ENCODE results near the gene TBC1D9B. TPM values are rescaled to one million over a fixed set of nuclear protein-coding genes. Genes with fewer than 3 reads are reported as not detected.

TBC1D9B gene
- total and polyA plus RNA-seq, 2 of the 13 experiments (the other 11 are each of a cell fraction or from before 2014, with no cell fraction given), result 35.0 to 50.0 TPM

DNA sequence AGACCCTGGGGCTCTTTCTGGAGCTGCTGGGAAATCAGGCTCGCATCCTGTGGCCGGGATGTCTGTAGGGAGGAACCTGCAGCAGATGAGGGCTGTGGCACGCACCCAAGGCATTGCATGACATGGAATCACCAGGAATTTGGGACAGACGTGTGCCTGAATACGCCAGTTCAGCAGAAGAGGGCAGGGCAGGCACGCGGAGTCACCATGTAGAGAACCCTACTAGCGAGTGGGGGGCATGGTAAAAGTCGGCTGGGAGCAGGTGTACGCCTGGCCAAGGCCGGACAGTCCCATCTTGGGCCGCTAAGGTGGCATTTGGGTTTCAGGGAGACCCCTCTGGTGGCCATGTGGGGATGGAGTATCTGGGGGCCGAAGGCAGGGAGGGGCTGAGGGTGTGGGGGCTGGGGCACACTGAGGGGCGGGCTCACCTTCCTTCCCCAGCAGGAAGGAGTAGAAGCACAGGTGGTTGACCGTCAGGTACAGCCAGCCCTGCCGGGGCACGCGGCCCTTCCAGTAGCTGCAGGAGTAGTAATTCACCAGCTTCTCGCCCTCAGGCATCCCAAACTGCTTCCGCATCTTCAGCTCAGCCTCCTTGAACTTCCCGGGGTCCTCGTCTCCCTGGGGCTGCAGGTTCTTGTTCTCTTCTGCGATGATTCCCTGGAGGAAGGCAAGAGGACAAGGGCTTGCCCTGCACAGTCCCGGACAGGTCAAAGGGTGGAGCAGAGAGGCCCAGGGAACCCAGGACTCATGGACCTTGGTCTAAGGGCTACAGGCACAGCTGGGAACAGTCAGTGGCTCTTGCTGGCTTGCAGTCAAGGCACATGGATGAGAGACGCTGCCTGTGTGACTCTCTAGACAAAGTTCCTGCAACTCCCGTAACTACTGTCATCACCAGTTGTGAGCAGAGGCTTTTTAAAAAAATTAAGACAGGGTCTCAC, 13.5 kb downstream of the TBC1D9B start (continued):
- TF ChIP-seq, protein P1, sequence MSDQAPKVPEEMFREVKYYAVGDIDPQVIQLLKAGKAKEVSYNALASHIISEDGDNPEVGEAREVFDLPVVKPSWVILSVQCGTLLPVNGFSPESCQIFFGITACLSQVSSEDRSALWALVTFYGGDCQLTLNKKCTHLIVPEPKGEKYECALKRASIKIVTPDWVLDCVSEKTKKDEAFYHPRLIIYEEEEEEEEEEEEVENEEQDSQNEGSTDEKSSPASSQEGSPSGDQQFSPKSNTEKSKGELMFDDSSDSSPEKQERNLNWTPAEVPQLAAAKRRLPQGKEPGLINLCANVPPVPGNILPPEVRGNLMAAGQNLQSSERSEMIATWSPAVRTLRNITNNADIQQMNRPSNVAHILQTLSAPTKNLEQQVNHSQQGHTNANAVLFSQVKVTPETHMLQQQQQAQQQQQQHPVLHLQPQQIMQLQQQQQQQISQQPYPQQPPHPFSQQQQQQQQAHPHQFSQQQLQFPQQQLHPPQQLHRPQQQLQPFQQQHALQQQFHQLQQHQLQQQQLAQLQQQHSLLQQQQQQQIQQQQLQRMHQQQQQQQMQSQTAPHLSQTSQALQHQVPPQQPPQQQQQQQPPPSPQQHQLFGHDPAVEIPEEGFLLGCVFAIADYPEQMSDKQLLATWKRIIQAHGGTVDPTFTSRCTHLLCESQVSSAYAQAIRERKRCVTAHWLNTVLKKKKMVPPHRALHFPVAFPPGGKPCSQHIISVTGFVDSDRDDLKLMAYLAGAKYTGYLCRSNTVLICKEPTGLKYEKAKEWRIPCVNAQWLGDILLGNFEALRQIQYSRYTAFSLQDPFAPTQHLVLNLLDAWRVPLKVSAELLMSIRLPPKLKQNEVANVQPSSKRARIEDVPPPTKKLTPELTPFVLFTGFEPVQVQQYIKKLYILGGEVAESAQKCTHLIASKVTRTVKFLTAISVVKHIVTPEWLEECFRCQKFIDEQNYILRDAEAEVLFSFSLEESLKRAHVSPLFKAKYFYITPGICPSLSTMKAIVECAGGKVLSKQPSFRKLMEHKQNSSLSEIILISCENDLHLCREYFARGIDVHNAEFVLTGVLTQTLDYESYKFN (CRISPR knock-in tag; conservative IDR thresholded peaks at IDR 0.05), result peak; percentile 42
- TF ChIP-seq AKAP8 (CRISPR knock-in tag; IDR thresholded peaks at IDR 0.05), result no peak
- TF ChIP-seq MEIS2 (CRISPR knock-in tag; IDR thresholded peaks at IDR 0.05), result no peak
- no peak for TF ChIP-seq SP5 (CRISPR knock-in tag; IDR thresholded peaks at IDR 0.05; ENCODE audit: borderline replicate concordance, low read depth)
- TF ChIP-seq ZNF790 (CRISPR knock-in tag; IDR thresholded peaks at IDR 0.05; ENCODE audit: borderline replicate concordance), result no peak
- TF ChIP-seq MBNL3 (CRISPR knock-in tag; conservative IDR thresholded peaks at IDR 0.05), result no peak
- TF ChIP-seq ZNF616 (CRISPR knock-in tag; IDR thresholded peaks at IDR 0.05; ENCODE audit: low read depth), result no peak
- TF ChIP-seq HDAC1 (CRISPR knock-in tag; IDR thresholded peaks at IDR 0.05), result peak; percentile 15; the same call in 1 of the 2 replicates
- no peak for TF ChIP-seq PHF8 (CRISPR knock-in tag; IDR thresholded peaks at IDR 0.05)
- TF ChIP-seq, protein P2, sequence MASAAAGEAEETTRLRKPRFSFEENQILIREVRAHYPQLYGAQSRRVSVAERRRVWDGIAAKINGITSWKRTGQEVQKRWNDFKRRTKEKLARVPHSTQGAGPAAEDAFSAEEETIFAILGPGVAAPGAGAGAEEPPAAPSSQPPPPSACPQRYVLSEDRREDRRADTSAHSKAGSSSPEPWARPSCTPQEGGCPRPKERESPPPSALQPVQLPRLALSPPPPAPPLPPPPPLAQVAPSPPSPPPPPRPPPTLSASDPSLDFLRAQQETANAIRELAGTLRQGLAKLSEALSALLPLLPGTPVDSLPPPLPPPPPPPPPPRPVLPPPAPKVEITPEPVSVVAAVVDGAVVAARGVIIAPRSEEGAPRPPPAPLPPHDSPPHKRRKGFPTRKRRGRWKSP (CRISPR knock-in tag; IDR thresholded peaks at IDR 0.05), result no peak
- no peak for TF ChIP-seq ZNF816 (CRISPR knock-in tag; IDR thresholded peaks at IDR 0.05; ENCODE audit: borderline replicate concordance)
- TF ChIP-seq, protein P3, sequence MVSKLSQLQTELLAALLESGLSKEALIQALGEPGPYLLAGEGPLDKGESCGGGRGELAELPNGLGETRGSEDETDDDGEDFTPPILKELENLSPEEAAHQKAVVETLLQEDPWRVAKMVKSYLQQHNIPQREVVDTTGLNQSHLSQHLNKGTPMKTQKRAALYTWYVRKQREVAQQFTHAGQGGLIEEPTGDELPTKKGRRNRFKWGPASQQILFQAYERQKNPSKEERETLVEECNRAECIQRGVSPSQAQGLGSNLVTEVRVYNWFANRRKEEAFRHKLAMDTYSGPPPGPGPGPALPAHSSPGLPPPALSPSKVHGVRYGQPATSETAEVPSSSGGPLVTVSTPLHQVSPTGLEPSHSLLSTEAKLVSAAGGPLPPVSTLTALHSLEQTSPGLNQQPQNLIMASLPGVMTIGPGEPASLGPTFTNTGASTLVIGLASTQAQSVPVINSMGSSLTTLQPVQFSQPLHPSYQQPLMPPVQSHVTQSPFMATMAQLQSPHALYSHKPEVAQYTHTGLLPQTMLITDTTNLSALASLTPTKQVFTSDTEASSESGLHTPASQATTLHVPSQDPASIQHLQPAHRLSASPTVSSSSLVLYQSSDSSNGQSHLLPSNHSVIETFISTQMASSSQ (IDR thresholded peaks at IDR 0.05; ENCODE audit: low read depth), result no peak
- TF ChIP-seq, protein P3 (CRISPR knock-in tag; IDR thresholded peaks at IDR 0.05; ENCODE audit: borderline replicate concordance), result no peak
- TF ChIP-seq, protein P4, sequence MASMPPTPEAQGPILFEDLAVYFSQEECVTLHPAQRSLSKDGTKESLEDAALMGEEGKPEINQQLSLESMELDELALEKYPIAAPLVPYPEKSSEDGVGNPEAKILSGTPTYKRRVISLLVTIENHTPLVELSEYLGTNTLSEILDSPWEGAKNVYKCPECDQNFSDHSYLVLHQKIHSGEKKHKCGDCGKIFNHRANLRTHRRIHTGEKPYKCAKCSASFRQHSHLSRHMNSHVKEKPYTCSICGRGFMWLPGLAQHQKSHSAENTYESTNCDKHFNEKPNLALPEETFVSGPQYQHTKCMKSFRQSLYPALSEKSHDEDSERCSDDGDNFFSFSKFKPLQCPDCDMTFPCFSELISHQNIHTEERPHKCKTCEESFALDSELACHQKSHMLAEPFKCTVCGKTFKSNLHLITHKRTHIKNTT (CRISPR knock-in tag; IDR thresholded peaks at IDR 0.05), result no peak

Measured in HepG2 (cell line).